ENCODE data around the gene UBE2E2.

The UBE2E2 gene

GRCh38 chr3:23170291-23170690, 32.8 kb upstream of the UBE2E2 start (continued):
- TF ChIP-seq ZNF148 (tag by site-specific recombination; IDR thresholded peaks at IDR 0.05; ENCODE audit: borderline replicate concordance) (no peak), SALL2 (tag by site-specific recombination; IDR thresholded peaks at IDR 0.05; ENCODE audit: borderline replicate concordance) (no peak), ZNF488 (tag by site-specific recombination; IDR thresholded peaks at IDR 0.05) (no peak), KLF17 (tag by site-specific recombination; IDR thresholded peaks at IDR 0.05) (no peak), ZNF169 (tag by site-specific recombination; IDR thresholded peaks at IDR 0.05) (no peak), ZNF449 (tag by site-specific recombination; IDR thresholded peaks at IDR 0.05) (no peak), RBAK (tag by site-specific recombination; IDR thresholded peaks at IDR 0.05) (no peak), ZNF513 (tag by site-specific recombination; IDR thresholded peaks at IDR 0.05) (no peak), BCL11A (tag by site-specific recombination; IDR thresholded peaks at IDR 0.05; ENCODE audit: low read depth) (no peak), ZNF830 (tag by site-specific recombination; IDR thresholded peaks at IDR 0.05; ENCODE audit: low read depth) (no peak), ZNF184 (tag by site-specific recombination; IDR thresholded peaks at IDR 0.05) (no peak), ZBTB26 (tag by site-specific recombination; optimal IDR thresholded peaks at IDR 0.05) (no peak), ZNF18 (tag by site-specific recombination; IDR thresholded peaks at IDR 0.05) (no peak), ZNF501 (tag by site-specific recombination; IDR thresholded peaks at IDR 0.05) (no peak), ZBTB20 (tag by site-specific recombination; IDR thresholded peaks at IDR 0.05) (no peak)

GRCh38 chr3:23172059-23172458, 31.1 kb upstream of the UBE2E2 start:
- Histone ChIP-seq H3K4me3 (ENCODE audit: low read depth, low read length) (no peak overlapping the region), H3K4me1 (ENCODE audit: control insufficient read depth, insufficient read depth, low read length) (no peaks in the 10 kb centered on the region), H3K9me3 (ENCODE audit: control insufficient read depth, insufficient read depth, low read depth, low read length) (no peaks in the 10 kb centered on the region), H3K27ac (ENCODE audit: extremely low read depth, low read depth, low read length) (no peak overlapping the region), H3K36me3 (ENCODE audit: control insufficient read depth in 2 of 2, insufficient read depth in 1 of 2, low read length in 2 of 2) (no peaks in the 10 kb centered on the region)
- no peak for TF ChIP-seq MEIS1 (CRISPR knock-in tag; IDR thresholded peaks at IDR 0.05; ENCODE audit: borderline replicate concordance)
- CTCF ChIA-PET = interaction anchor here (0.8 kb wide), 1 partner anchor 707 kb away, joined by 5 read pairs; no protein-coding TSS in a partner anchor
- POLR2A ChIA-PET = no interaction called here

Measured in HEK293 (cell line).